IMR-90 (cell line): ENCODE results near the gene TTC7B.

ENCODE experiments used
- CHD1 ChIP-seq: IDR thresholded peaks from 2 replicates; pipeline ENCODE4 v1.6.1; 2012; ENCODE audit warnings: low read depth, low read length, improper control_type of control experiment
- MXI1 ChIP-seq: IDR thresholded peaks from 2 replicates; pipeline ENCODE4 v1.6.1; 2012; ENCODE audit warnings: low read depth, mild to moderate bottlenecking, low read length, moderate library complexity, borderline replicate concordance
- POLR2A ChIP-seq: IDR thresholded peaks from 2 replicates; pipeline ENCODE4 v1.6.1; 2012; ENCODE audit warnings: mild to moderate bottlenecking, low read depth, low read length
- RFX5 ChIP-seq: IDR thresholded peaks from 2 replicates; pipeline ENCODE4 v1.8.0; 2012; ENCODE audit warnings: low read depth, mild to moderate bottlenecking, low read length, moderate library complexity
- TF ChIP-seq, protein P1 (sequence below): conservative IDR thresholded peaks from 2 replicates; pipeline ENCODE4 v1.5.1; 2012; ENCODE audit warnings: mild to moderate bottlenecking, low read depth, low read length, improper control_type of control experiment
- TF ChIP-seq, protein P2 (sequence below): fragments of 150-350 bp; IDR thresholded peaks from 2 replicates; pipeline ENCODE4 v1.6.1; 2016; ENCODE audit warnings: low read depth, mild to moderate bottlenecking, low read length, moderate library complexity, borderline replicate concordance

DNA sequence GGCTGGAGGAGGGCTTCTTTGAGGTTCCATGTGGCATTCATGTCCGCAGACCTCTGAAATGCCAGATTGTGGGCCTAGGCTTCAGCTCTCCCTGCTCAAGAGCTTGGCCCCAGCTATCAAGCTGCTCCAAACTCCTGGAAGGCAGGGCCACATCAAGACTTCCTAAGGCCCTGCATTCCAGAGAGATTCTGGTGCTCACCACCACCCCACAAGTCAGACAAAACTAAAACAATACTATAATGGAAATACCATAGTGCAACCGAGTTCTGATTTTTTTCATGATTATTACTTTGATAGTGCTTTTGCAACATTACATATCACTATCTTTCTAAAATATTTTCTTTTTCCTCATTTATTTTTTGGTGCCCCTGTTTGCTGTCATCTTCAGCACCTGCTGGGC is 333.1 kb downstream of the TTC7B start:
- TF ChIP-seq POLR2A (no peak), MXI1 (no peak), CHD1 (no peak), RFX5 (no peak)
- TF ChIP-seq, protein P1, sequence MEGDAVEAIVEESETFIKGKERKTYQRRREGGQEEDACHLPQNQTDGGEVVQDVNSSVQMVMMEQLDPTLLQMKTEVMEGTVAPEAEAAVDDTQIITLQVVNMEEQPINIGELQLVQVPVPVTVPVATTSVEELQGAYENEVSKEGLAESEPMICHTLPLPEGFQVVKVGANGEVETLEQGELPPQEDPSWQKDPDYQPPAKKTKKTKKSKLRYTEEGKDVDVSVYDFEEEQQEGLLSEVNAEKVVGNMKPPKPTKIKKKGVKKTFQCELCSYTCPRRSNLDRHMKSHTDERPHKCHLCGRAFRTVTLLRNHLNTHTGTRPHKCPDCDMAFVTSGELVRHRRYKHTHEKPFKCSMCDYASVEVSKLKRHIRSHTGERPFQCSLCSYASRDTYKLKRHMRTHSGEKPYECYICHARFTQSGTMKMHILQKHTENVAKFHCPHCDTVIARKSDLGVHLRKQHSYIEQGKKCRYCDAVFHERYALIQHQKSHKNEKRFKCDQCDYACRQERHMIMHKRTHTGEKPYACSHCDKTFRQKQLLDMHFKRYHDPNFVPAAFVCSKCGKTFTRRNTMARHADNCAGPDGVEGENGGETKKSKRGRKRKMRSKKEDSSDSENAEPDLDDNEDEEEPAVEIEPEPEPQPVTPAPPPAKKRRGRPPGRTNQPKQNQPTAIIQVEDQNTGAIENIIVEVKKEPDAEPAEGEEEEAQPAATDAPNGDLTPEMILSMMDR: no peak
- TF ChIP-seq, protein P2, sequence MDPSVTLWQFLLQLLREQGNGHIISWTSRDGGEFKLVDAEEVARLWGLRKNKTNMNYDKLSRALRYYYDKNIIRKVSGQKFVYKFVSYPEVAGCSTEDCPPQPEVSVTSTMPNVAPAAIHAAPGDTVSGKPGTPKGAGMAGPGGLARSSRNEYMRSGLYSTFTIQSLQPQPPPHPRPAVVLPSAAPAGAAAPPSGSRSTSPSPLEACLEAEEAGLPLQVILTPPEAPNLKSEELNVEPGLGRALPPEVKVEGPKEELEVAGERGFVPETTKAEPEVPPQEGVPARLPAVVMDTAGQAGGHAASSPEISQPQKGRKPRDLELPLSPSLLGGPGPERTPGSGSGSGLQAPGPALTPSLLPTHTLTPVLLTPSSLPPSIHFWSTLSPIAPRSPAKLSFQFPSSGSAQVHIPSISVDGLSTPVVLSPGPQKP: no peak
